Measurements from ENCODE around the gene FPR1.

The FPR1 gene

GRCh38 chr19:51750400-51751094, 1.1 kb downstream of the FPR1 start:
- H3K4me3 ChIP-seq (ENCODE audit: low read depth, low read length), result no peak overlapping the region
- DNase-seq (ENCODE audit: low read depth), result no peak
- no peak for TF ChIP-seq CTCF (IDR thresholded peaks at IDR 0.05; ENCODE audit: control insufficient read depth, extremely low read depth, insufficient read depth)

GRCh38 chr19:51749979-51750378, 1.7 kb downstream of the FPR1 start:
- H3K4me3 ChIP-seq (ENCODE audit: low read depth, low read length), result no peak overlapping the region
- TF ChIP-seq CTCF (IDR thresholded peaks at IDR 0.05; ENCODE audit: control insufficient read depth, extremely low read depth, insufficient read depth), result no peak
- DNase-seq (ENCODE audit: low read depth), result no peak

GRCh38 chr19:51746731-51747130, 4.9 kb downstream of the FPR1 start:
- DNase-seq (ENCODE audit: low read depth), result no peak
- no peak overlapping the region for H3K4me3 ChIP-seq (ENCODE audit: low read depth, low read length)
- TF ChIP-seq CTCF (IDR thresholded peaks at IDR 0.05; ENCODE audit: control insufficient read depth, extremely low read depth, insufficient read depth), result no peak

GRCh38 chr19:51743405-51743804, 8.3 kb downstream of the FPR1 start:
- no peak for DNase-seq (ENCODE audit: low read depth)
- no peak for TF ChIP-seq CTCF (IDR thresholded peaks at IDR 0.05; ENCODE audit: control insufficient read depth, extremely low read depth, insufficient read depth)
- H3K4me3 ChIP-seq (ENCODE audit: low read depth, low read length), result no peak overlapping the region

GRCh38 chr19:51742789-51743188, 8.9 kb downstream of the FPR1 start:
- H3K4me3 ChIP-seq (ENCODE audit: low read depth, low read length), result no peak overlapping the region
- no peak for DNase-seq (ENCODE audit: low read depth)
- TF ChIP-seq CTCF (IDR thresholded peaks at IDR 0.05; ENCODE audit: control insufficient read depth, extremely low read depth, insufficient read depth), result no peak

GRCh38 chr19:51740356-51740755, 11.3 kb downstream of the FPR1 start:
- DNase-seq (ENCODE audit: low read depth), result no peak
- no peak for TF ChIP-seq CTCF (IDR thresholded peaks at IDR 0.05; ENCODE audit: control insufficient read depth, extremely low read depth, insufficient read depth)

More at GRCh38 chr19:51740356-51740755, 11.3 kb downstream of the FPR1 start:
- H3K4me3 ChIP-seq (ENCODE audit: low read depth, low read length), result no peak overlapping the region
